H1 (cell line): ENCODE measurements around the gene HBQ1. TPM values are rescaled to one million over a fixed set of nuclear protein-coding genes. Genes with fewer than 3 reads are reported as not detected.
"Not testable (repeated sequence)": the region's sequence is repeated elsewhere in the genome, so short reads cannot be mapped to it uniquely, and the experiment has no call there.

Experiments used
- CTCF ChIA-PET: fragments of 300-600 bp; sonication (Branson Sonifier 250); formaldehyde crosslinking; loops from one replicate; lab custom pipeline; 2021; ENCODE audit not compliant: partially characterized antibody; lab: Charles Lee
- POLR2A ChIA-PET: fragments of 300-600 bp; sonication (Branson Sonifier 250); formaldehyde crosslinking; loops from one replicate; lab custom pipeline; 2021; ENCODE audit warnings: inconsistent platforms; ENCODE audit not compliant: partially characterized antibody; lab: Charles Lee
- DNase-seq, 2 experiments: peaks; one replicate each; pipeline versions ENCODE4 v3.0.0 to v3.0.0-alpha.2; 2010 to 2022; ENCODE audit warnings: low spot score in 2 of 2, low read depth in 1 of 2, mixed read lengths in 1 of 2
- FAIRE-seq: peaks from 2 replicates; lab custom pipeline; 2011; peaks lifted over from hg19 to GRCh38; lab: Jason Lieb, UNC
- H2AFZ ChIP-seq: 2 replicates; pipeline ENCODE4 v1.8.1; 2012; ENCODE audit warnings: low read length, inconsistent platforms
- H2AK5ac ChIP-seq: 2 replicates; pipeline ENCODE4 v1.6.1; 2013; ENCODE audit warnings: low read depth, low read length
- H2BK120ac ChIP-seq: replicated peaks from 2 replicates; pipeline ENCODE3; 2013; ENCODE audit warnings: low read depth, low read length, inconsistent platforms
- H2BK12ac ChIP-seq: 2 replicates; pipeline ENCODE4 v1.6.1; 2013; ENCODE audit warnings: low read depth, low read length
- H2BK15ac ChIP-seq: 2 replicates; pipeline ENCODE4 v1.6.1; 2013; ENCODE audit warnings: low read length
- H2BK20ac ChIP-seq: 2 replicates; pipeline ENCODE4 v1.6.1; 2013; ENCODE audit warnings: low read length
- H2BK5ac ChIP-seq: 2 replicates; pipeline ENCODE4 v1.6.1; 2013; ENCODE audit warnings: low read depth, low read length
- H3K14ac ChIP-seq: 2 replicates; pipeline ENCODE4 v1.6.1; 2013; ENCODE audit warnings: inconsistent platforms; ENCODE audit not compliant: insufficient read length
- H3K18ac ChIP-seq: 2 replicates; pipeline ENCODE4 v1.6.1; 2013; ENCODE audit warnings: low read length; ENCODE audit errors: extremely low read depth
- H3K23ac ChIP-seq: 2 replicates; pipeline ENCODE4 v1.6.1; 2013; ENCODE audit warnings: inconsistent platforms; ENCODE audit not compliant: insufficient read length
- H3K23me2 ChIP-seq: 2 replicates; pipeline ENCODE4 v1.6.1; 2013; ENCODE audit warnings: low read depth, low read length
- H3K27ac ChIP-seq: 2 replicates; pipeline ENCODE4 v1.6.1; 2011; ENCODE audit warnings: low read depth, low read length, inconsistent platforms
- H3K27me3 ChIP-seq, 4 experiments: replicated peaks in 1 of 4; 1 replicate in 1 of 4; 2 replicates in 3 of 4; pipeline versions ENCODE4 v1.6.1 to v1.8.1; 2011 to 2013; ENCODE audit warnings: low read length in 3 of 4, mild to moderate bottlenecking in 3 of 4, inconsistent platforms in 2 of 4, mixed read lengths in 2 of 4, moderate library complexity in 1 of 4; ENCODE audit not compliant: control insufficient read depth in 3 of 4, insufficient read depth in 3 of 4; ENCODE audit errors: extremely low read depth in 1 of 4
- H3K36me3 ChIP-seq, 4 experiments: 2 replicates each; pipeline versions ENCODE4 v1.6.1 to v1.8.1; 2011 to 2013; ENCODE audit warnings: mild to moderate bottlenecking in 4 of 4, low read length in 3 of 4, moderate library complexity in 2 of 4, control low read depth in 1 of 4, inconsistent platforms in 1 of 4; ENCODE audit not compliant: insufficient read depth in 4 of 4, control insufficient read depth in 2 of 4
- H3K4ac ChIP-seq: replicated peaks from 2 replicates; pipeline ENCODE3; 2013; ENCODE audit warnings: low read length, low read depth, mixed read lengths, inconsistent platforms; ENCODE audit not compliant: insufficient read length
- H3K4me1 ChIP-seq, 4 experiments: replicated peaks in 1 of 4; 1 replicate in 1 of 4; 2 replicates in 3 of 4; pipeline versions ENCODE4 v1.6.1 to v1.8.1; 2011 to 2013; ENCODE audit warnings: low read length in 3 of 4, inconsistent platforms in 2 of 4, mixed read lengths in 1 of 4; ENCODE audit not compliant: insufficient read depth in 4 of 4, control insufficient read depth in 3 of 4
- H3K4me2 ChIP-seq, 2 experiments: 2 replicates each; pipeline versions ENCODE4 v1.6.1 to v1.8.1; 2011 to 2013; ENCODE audit warnings: low read depth in 2 of 2, low read length in 2 of 2, control low read depth in 1 of 2, inconsistent platforms in 1 of 2, mild to moderate bottlenecking in 1 of 2; ENCODE audit not compliant: insufficient read depth in 1 of 2
- H3K4me3 ChIP-seq, 4 experiments: fragments of 200-600, 300-600 bp in 1 of 4; sonication (generic), shearing (Covaris generic), sonication (Bioruptor Twin) in 1 of 4; 2 replicates each; pipeline versions ENCODE4 v1.5.1 to v1.8.1; 2011 to 2016; ENCODE audit warnings: low read length in 4 of 4, low read depth in 3 of 4, control low read depth in 2 of 4, inconsistent platforms in 2 of 4, mild to moderate bottlenecking in 2 of 4, mixed read lengths in 1 of 4, moderate library complexity in 1 of 4; ENCODE audit not compliant: insufficient read depth in 2 of 4; ENCODE audit errors: extremely low read depth in 1 of 4
- H3K56ac ChIP-seq: replicated peaks from 2 replicates; pipeline ENCODE3; 2013; ENCODE audit warnings: low read depth, mild to moderate bottlenecking, mixed read lengths, low read length, inconsistent platforms; ENCODE audit not compliant: insufficient read length
- H3K79me1 ChIP-seq: 2 replicates; pipeline ENCODE4 v1.6.1; 2013; ENCODE audit warnings: low read depth, low read length, control low read depth
- H3K79me2 ChIP-seq, 2 experiments: 2 replicates each; pipeline versions ENCODE4 v1.6.1 to v1.8.1; 2012 to 2013; ENCODE audit warnings: low read length in 2 of 2, mild to moderate bottlenecking in 2 of 2, inconsistent platforms in 1 of 2; ENCODE audit not compliant: insufficient read depth in 2 of 2, control insufficient read depth in 1 of 2
- H3K9ac ChIP-seq, 4 experiments: replicated peaks in 1 of 4; 1 replicate in 1 of 4; 2 replicates in 3 of 4; pipeline versions ENCODE4 v1.6.1 to v1.8.1; 2011 to 2013; ENCODE audit warnings: low read depth in 3 of 4, low read length in 3 of 4, control low read depth in 2 of 4, mild to moderate bottlenecking in 2 of 4, moderate library complexity in 2 of 4, inconsistent platforms in 1 of 4; ENCODE audit errors: extremely low read depth in 1 of 4
- H3K9me3 ChIP-seq, 2 experiments: 2 replicates each; pipeline versions ENCODE4 v1.6.1 to v1.8.1; 2012 to 2013; ENCODE audit warnings: mild to moderate bottlenecking in 2 of 2, moderate library complexity in 2 of 2, control low read depth in 1 of 2, inconsistent platforms in 1 of 2, low read depth in 1 of 2, low read length in 1 of 2, mixed read lengths in 1 of 2; ENCODE audit not compliant: insufficient read depth in 2 of 2
- H4K20me1 ChIP-seq, 2 experiments: replicated peaks in 1 of 2; 2 replicates each; pipeline versions ENCODE3 to v1.8.1; 2011 to 2013; ENCODE audit warnings: inconsistent platforms in 2 of 2, low read length in 2 of 2, mild to moderate bottlenecking in 1 of 2; ENCODE audit not compliant: insufficient read depth in 2 of 2, control insufficient read depth in 1 of 2
- H4K5ac ChIP-seq: 2 replicates; pipeline ENCODE4 v1.6.1; 2013; ENCODE audit warnings: low read length, low read depth, mixed read lengths, inconsistent platforms; ENCODE audit not compliant: insufficient read length
- H4K8ac ChIP-seq: 2 replicates; pipeline ENCODE4 v1.8.0; 2013; ENCODE audit warnings: mild to moderate bottlenecking, moderate library complexity, low read length, inconsistent platforms; ENCODE audit not compliant: insufficient read depth; ENCODE audit errors: extremely low read depth
- H4K91ac ChIP-seq: replicated peaks from 2 replicates; pipeline ENCODE3; 2013; ENCODE audit warnings: low read length, mixed read lengths, inconsistent platforms; ENCODE audit not compliant: insufficient read length
- BACH1 ChIP-seq: IDR thresholded peaks from 2 replicates; pipeline ENCODE4 v1.6.1; 2012; ENCODE audit warnings: low read length, improper control_type of control experiment
- EP300 ChIP-seq, 2 experiments: IDR thresholded peaks; 1 replicate in 1 of 2; 2 replicates in 1 of 2; pipeline ENCODE4 v1.6.1; 2011 to 2012; ENCODE audit warnings: low read depth in 2 of 2, low read length in 2 of 2, mild to moderate bottlenecking in 2 of 2, borderline replicate concordance in 1 of 2, inconsistent platforms in 1 of 2, moderate library complexity in 1 of 2
- GABPA ChIP-seq: IDR thresholded peaks from 2 replicates; pipeline ENCODE4 v1.6.1; 2011; ENCODE audit warnings: mild to moderate bottlenecking, low read length, moderate library complexity, borderline replicate concordance; ENCODE audit not compliant: insufficient read depth
- HDAC2 ChIP-seq, 2 experiments: fragments of 300-600 bp in 1 of 2; sonication (generic) in 1 of 2; IDR thresholded peaks; 2 replicates each; pipeline ENCODE4 v1.6.1; 2011 to 2012; ENCODE audit warnings: low read depth in 2 of 2, low read length in 2 of 2, mild to moderate bottlenecking in 2 of 2, moderate library complexity in 2 of 2, borderline replicate concordance in 1 of 2, inconsistent platforms in 1 of 2
- RFX5 ChIP-seq: IDR thresholded peaks from 2 replicates; pipeline ENCODE4 v1.6.1; 2011; ENCODE audit warnings: low read depth, low read length, improper control_type of control experiment, borderline replicate concordance
- TCF12 ChIP-seq: IDR thresholded peaks from 2 replicates; pipeline ENCODE4 v1.6.1; 2011; ENCODE audit warnings: low read depth, mild to moderate bottlenecking, low read length
- WGBS, 2 experiments: shearing (Covaris generic) in 1 of 2; methylation state at CpG; one replicate each; pipeline versions ENCODE4 v1.1.6 to v1.1.7; 2013 to 2015; ENCODE audit warnings: low lambda C conversion rate in 2 of 2, mixed read lengths in 2 of 2, inconsistent platforms in 1 of 2, low coverage in 1 of 2, missing lambda C conversion rate in 1 of 2; ENCODE audit not compliant: insufficient replicate concordance in 2 of 2, insufficient coverage in 1 of 2, insufficient read length in 1 of 2; ENCODE audit errors: extremely low coverage in 1 of 2, missing lambda C conversion rate in 1 of 2; 5-methylcytosine and 5-hydroxymethylcytosine counted together
- polyA plus RNA-seq, 7 experiments: library from polyadenylated mRNA; depleted of rRNA in 3 of 7; stranded (reverse) in 5 of 7; unstranded in 2 of 7; fragments of >200 nt in 5 of 7; fragments of 200-250 nt in 2 of 7; gene quantifications; 1 replicate in 5 of 7; 2 replicates in 1 of 7; 4 replicates in 1 of 7; pipeline versions ENCODE4 v1.2.1 to v1.2.3, GENCODE V29; 2011 to 2013; ENCODE audit warnings: missing spikeins in 2 of 7, mixed read lengths in 2 of 7
- total RNA-seq: library from RNA; stranded (reverse); fragmentation: NEBNext Ultra II Directional; extraction: Animal tissue kit (Norgen Biotek cat#: 25700); gene quantifications from 2 replicates; pipeline ENCODE4 v1.2.1, GENCODE V29; 2021

HBQ1 gene
- total and polyA plus RNA-seq, 2 of the 8 experiments (the other 6 are each of a cell fraction or from before 2014, with no cell fraction given), result 2.9 to 17.1 TPM

- TF ChIP-seq BACH1, result no peak
- no peak for TF ChIP-seq RFX5
- no peak for TF ChIP-seq EP300 (IDR thresholded peaks at IDR 0.05; ENCODE audit: borderline replicate concordance in 1 of 2, low read depth in 2 of 2, low read length in 2 of 2)
- TF ChIP-seq HDAC2 (IDR thresholded peaks at IDR 0.05; ENCODE audit: borderline replicate concordance in 1 of 2, low read depth in 2 of 2, low read length in 2 of 2), result no peak
- no peak for TF ChIP-seq TCF12
- TF ChIP-seq GABPA, result no peak
Measured at GRCh38 chr16:152141-153128, 27.8 kb upstream of the HBQ1 start, which contains the start of gene HBZ (continued).

- no CpG with 5 or more reads among the region's 6 CpGs for WGBS, 2 experiments
- H2BK12ac ChIP-seq, H2BK15ac ChIP-seq, H4K20me1 ChIP-seq, H2BK20ac ChIP-seq, H2AK5ac ChIP-seq, H3K9me3 ChIP-seq, H3K36me3 ChIP-seq, H3K23ac ChIP-seq, DNase-seq, H2BK5ac ChIP-seq, H3K9ac ChIP-seq, POLR2A ChIA-PET, H3K79me1 ChIP-seq, H3K4me3 ChIP-seq, H3K27ac ChIP-seq, H4K91ac ChIP-seq, H3K56ac ChIP-seq, H3K18ac ChIP-seq, H3K14ac ChIP-seq, H3K79me2 ChIP-seq, H3K4ac ChIP-seq, CTCF ChIA-PET, H2AFZ ChIP-seq, H2BK120ac ChIP-seq, H3K23me2 ChIP-seq, H3K4me1 ChIP-seq, H3K4me2 ChIP-seq, H4K5ac ChIP-seq, H4K8ac ChIP-seq: not testable (repeated sequence)
- FAIRE-seq, result peak; percentile 57
- peaks cover 2 to 38% (median 29%) of the 10 kb centered on the region in 4 experiments for H3K27me3 ChIP-seq
Measured at GRCh38 chr16:153129-153521, 27.1 kb upstream of the HBQ1 start.
